ENCODE data around the gene GAS7. TPM values are rescaled to one million over a fixed set of nuclear protein-coding genes. Genes with fewer than 3 reads are reported as not detected.

GAS7 gene
- total and polyA plus RNA-seq, 10 of the 15 experiments (the other 5 are each of a cell fraction or from before 2014, with no cell fraction given) = 2.3 to 53.4 (median 24.0) TPM

- H2AFZ ChIP-seq (ENCODE audit: control insufficient read depth, low read depth, low read length) = no peak overlapping the region
- no TSS peak for BruUV-seq (replicated peaks)
- H4K20me1 ChIP-seq (ENCODE audit: control insufficient read depth, insufficient read depth) = no peaks in the 10 kb centered on the region
- H3K4me3 ChIP-seq = no peak overlapping the region
- ChIA-PET POLR2A (no interaction called here), CTCF (interaction anchor here (0.6 to 4.2 kb wide), 5 partner anchors 60 to 300 kb away, joined by 3 to 35 read pairs (median 3); no protein-coding TSS in a partner anchor), SMC1A (ENCODE audit: uncharacterized antibody, unreplicated experiment) (interaction anchor here (1.0 to 2.2 kb wide), 3 partner anchors 63 to 300 kb away, joined by 3 to 6 read pairs (median 3); no protein-coding TSS in a partner anchor), RAD21 (ENCODE audit: unreplicated experiment) (interaction anchor here (1.2 to 3.2 kb wide), 3 partner anchors 255 to 300 kb away, joined by 4 to 18 read pairs (median 4); no protein-coding TSS in a partner anchor)
- DNase-seq (ENCODE audit: low read depth, low spot score) = no peak
- 43% methylated on average over 8 of the region's 8 CpGs for whole genome bisulfite sequencing (ENCODE audit: insufficient coverage, insufficient replicate concordance, low lambda C conversion rate, missing lambda C conversion rate)
- no peak overlapping the region for H3K27ac ChIP-seq (ENCODE audit: control insufficient read depth, insufficient read depth)
- no peaks in the 10 kb centered on the region; the same call in 1 of the 2 replicates for H3K4me1 ChIP-seq (ENCODE audit: control insufficient read depth, insufficient read depth, low read length)
- in situ Hi-C loops (cut with MboI) = loop anchor here (5.0 kb wide), 1 partner anchor 257 kb away; no protein-coding TSS in a partner anchor
- no peak for ATAC-seq
- no peak overlapping the region for H3K9ac ChIP-seq (ENCODE audit: control insufficient read depth, insufficient read depth, low read length)
- no peaks in the 10 kb centered on the region for H3K79me2 ChIP-seq (ENCODE audit: control insufficient read depth, insufficient read depth, low read length)
- H3K4me2 ChIP-seq (ENCODE audit: control insufficient read depth, insufficient read depth) = no peak overlapping the region
- intact Hi-C loops (cut with micrococcal nuclease; ENCODE audit: unreplicated experiment) = no loop called here
- no peak for FAIRE-seq
- H3K36me3 ChIP-seq (ENCODE audit: control insufficient read depth in 2 of 2, insufficient read depth in 2 of 2, low read length in 1 of 2) = no peaks in the 10 kb centered on the region
- H3K9me3 ChIP-seq (replicated peaks; ENCODE audit: control insufficient read depth, insufficient read depth, low read length) = no peaks in the 10 kb centered on the region; the same call in 2 of the 3 replicates
- no peaks in the 10 kb centered on the region for H3K27me3 ChIP-seq (replicated peaks in 1 of 2; ENCODE audit: control insufficient read depth in 2 of 2, insufficient read depth in 2 of 2, low read length in 1 of 2)
- TF ChIP-seq ELK1 (IDR thresholded peaks at IDR 0.05; ENCODE audit: low read depth, low read length) = no peak
- TF ChIP-seq BCL11A (IDR thresholded peaks at IDR 0.05; ENCODE audit: low read depth, low read length) = no peak
- TF ChIP-seq RBBP5 (conservative IDR thresholded peaks at IDR 0.05) = no peak
- TF ChIP-seq JUNB (IDR thresholded peaks at IDR 0.05) = no peak
- TF ChIP-seq SMAD5 (IDR thresholded peaks at IDR 0.05; ENCODE audit: low read depth) = no peak
- no peak for TF ChIP-seq ZBTB4 (CRISPR knock-in tag; IDR thresholded peaks at IDR 0.05)
- no peak for TF ChIP-seq HDAC2 (IDR thresholded peaks at IDR 0.05)
- no peak for TF ChIP-seq IRF5 (IDR thresholded peaks at IDR 0.05; ENCODE audit: borderline replicate concordance)
- TF ChIP-seq LARP7 (IDR thresholded peaks at IDR 0.05) = no peak
- no peak for TF ChIP-seq NBN (IDR thresholded peaks at IDR 0.05)
- no peak for TF ChIP-seq RELB (IDR thresholded peaks at IDR 0.05; ENCODE audit: low read depth)
- no peak for TF ChIP-seq SRF (IDR thresholded peaks at IDR 0.05; ENCODE audit: low read depth in 2 of 2, low read length in 2 of 2)
- no peak for TF ChIP-seq ZNF217 (IDR thresholded peaks at IDR 0.05)
- TF ChIP-seq IKZF1 (conservative IDR thresholded peaks at IDR 0.05) = no peak
- no peak for TF ChIP-seq ASH2L (IDR thresholded peaks at IDR 0.05; ENCODE audit: borderline replicate concordance, low read depth)
- no peak for TF ChIP-seq SP1 (IDR thresholded peaks at IDR 0.05; ENCODE audit: low read depth, low read length)
- no peak for TF ChIP-seq ZZZ3 (IDR thresholded peaks at IDR 0.05; ENCODE audit: control insufficient read depth, insufficient read length, low read depth)
- TF ChIP-seq SIX5 (IDR thresholded peaks at IDR 0.05; ENCODE audit: low read depth, low read length, severe bottlenecking) = no peak
- no peak for TF ChIP-seq MXI1 (IDR thresholded peaks at IDR 0.05; ENCODE audit: low read depth, low read length)
Measured at GRCh38 chr17:10224582-10225195, 26.3 kb upstream of the GAS7 start.
